ENCODE results near the gene CLDN1.

CLDN1 gene

GRCh38 chr3:190266265-190266912, 55.9 kb downstream of the CLDN1 start:
- peak; percentile 12 for DNase-seq (ENCODE audit: low read depth)
- no peak overlapping the region for H3K4me3 ChIP-seq (ENCODE audit: low read depth, low read length)
- TF ChIP-seq, protein P1, sequence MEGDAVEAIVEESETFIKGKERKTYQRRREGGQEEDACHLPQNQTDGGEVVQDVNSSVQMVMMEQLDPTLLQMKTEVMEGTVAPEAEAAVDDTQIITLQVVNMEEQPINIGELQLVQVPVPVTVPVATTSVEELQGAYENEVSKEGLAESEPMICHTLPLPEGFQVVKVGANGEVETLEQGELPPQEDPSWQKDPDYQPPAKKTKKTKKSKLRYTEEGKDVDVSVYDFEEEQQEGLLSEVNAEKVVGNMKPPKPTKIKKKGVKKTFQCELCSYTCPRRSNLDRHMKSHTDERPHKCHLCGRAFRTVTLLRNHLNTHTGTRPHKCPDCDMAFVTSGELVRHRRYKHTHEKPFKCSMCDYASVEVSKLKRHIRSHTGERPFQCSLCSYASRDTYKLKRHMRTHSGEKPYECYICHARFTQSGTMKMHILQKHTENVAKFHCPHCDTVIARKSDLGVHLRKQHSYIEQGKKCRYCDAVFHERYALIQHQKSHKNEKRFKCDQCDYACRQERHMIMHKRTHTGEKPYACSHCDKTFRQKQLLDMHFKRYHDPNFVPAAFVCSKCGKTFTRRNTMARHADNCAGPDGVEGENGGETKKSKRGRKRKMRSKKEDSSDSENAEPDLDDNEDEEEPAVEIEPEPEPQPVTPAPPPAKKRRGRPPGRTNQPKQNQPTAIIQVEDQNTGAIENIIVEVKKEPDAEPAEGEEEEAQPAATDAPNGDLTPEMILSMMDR (conservative IDR thresholded peaks at IDR 0.05; ENCODE audit: low read depth, low read length), result no peak

GRCh38 chr3:190265796-190266195, 56.5 kb downstream of the CLDN1 start:
- TF ChIP-seq, protein P1 (conservative IDR thresholded peaks at IDR 0.05; ENCODE audit: low read depth, low read length), result no peak
- DNase-seq (ENCODE audit: low read depth), result peak; percentile 90
- no peak overlapping the region for H3K4me3 ChIP-seq (ENCODE audit: low read depth, low read length)

GRCh38 chr3:190265126-190265525, 57.1 kb downstream of the CLDN1 start:
- peak; percentile 63 for DNase-seq (ENCODE audit: low read depth)
- H3K4me3 ChIP-seq (ENCODE audit: low read depth, low read length), result no peak overlapping the region
- TF ChIP-seq, protein P1 (conservative IDR thresholded peaks at IDR 0.05; ENCODE audit: low read depth, low read length), result no peak

GRCh38 chr3:190261740-190262139, 60.5 kb downstream of the CLDN1 start:
- peak; percentile 62 for DNase-seq (ENCODE audit: low read depth)
- no peak overlapping the region for H3K4me3 ChIP-seq (ENCODE audit: low read depth, low read length)
- TF ChIP-seq, protein P1 (conservative IDR thresholded peaks at IDR 0.05; ENCODE audit: low read depth, low read length), result no peak

- H3K4me3 ChIP-seq (ENCODE audit: low read depth, low read length), result no peak overlapping the region
- peak; percentile 90 for DNase-seq (ENCODE audit: low read depth)
- TF ChIP-seq, protein P1 (conservative IDR thresholded peaks at IDR 0.05; ENCODE audit: low read depth, low read length), result no peak
These were observed 61.2 kb downstream of the CLDN1 start for GRCh38 chr3:190261015-190261414.

GRCh38 chr3:190260301-190260700, 61.9 kb downstream of the CLDN1 start:
- TF ChIP-seq, protein P1 (conservative IDR thresholded peaks at IDR 0.05; ENCODE audit: low read depth, low read length), result no peak
- peak; percentile 64 for DNase-seq (ENCODE audit: low read depth)
- no peak overlapping the region for H3K4me3 ChIP-seq (ENCODE audit: low read depth, low read length)

DNA sequence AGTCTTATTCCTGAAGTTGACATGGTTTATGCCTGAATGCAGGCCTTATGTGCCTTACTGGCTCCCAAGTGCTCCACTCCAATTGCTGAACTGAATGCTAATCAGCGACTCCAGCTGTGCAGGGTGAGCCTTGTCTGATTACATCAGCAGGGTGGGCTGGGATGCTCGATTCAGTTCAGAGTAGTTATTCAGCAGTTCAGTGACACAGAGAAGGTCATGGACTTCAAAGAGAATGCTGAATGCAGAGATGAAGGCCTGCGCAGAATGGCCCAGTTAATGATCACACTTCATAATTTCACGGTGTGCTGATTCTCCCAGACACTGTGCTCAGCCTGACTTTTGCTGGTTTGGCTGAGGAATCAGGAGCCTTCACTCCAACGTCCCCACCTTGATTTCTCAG, 63.6 kb downstream of the CLDN1 start:
- H3K4me3 ChIP-seq (ENCODE audit: low read depth, low read length), result no peak overlapping the region
- TF ChIP-seq, protein P1 (conservative IDR thresholded peaks at IDR 0.05; ENCODE audit: low read depth, low read length), result no peak
- DNase-seq (ENCODE audit: low read depth), result peak; percentile 82

Data from choroid plexus epithelial cell (primary cell).